Lung (tissue), 12 donors: Measurements from ENCODE around the gene TMEM117. TPM values are rescaled to one million over a fixed set of nuclear protein-coding genes. Genes with fewer than 3 reads are reported as not detected.

ENCODE experiments used
- ATAC-seq: fragments of 200-7000 bp; cut with Tn5 transposase; one replicate; pipeline ENCODE4 v1.9.1; 2020; ENCODE audit warnings: moderate number of reproducible peaks; ENCODE audit not compliant: insufficient read depth, low FRiP score
- DNase-seq, 3 donors: peaks; one replicate each; pipeline ENCODE4 v3.0.0-alpha.2; 2013 to 2017
- H3K27ac ChIP-seq, 2 donors: one replicate each; pipeline ENCODE4 v1.5.1; 2013; ENCODE audit warnings: mild to moderate bottlenecking in 2 of 2, moderate library complexity in 2 of 2, control low read depth in 1 of 2, inconsistent platforms in 1 of 2, low read depth in 1 of 2, low read length in 1 of 2
- H3K27me3 ChIP-seq, 3 donors: one replicate each; pipeline ENCODE4 v1.5.1; 2013; ENCODE audit warnings: low read length in 2 of 3; ENCODE audit not compliant: control insufficient read depth in 3 of 3, insufficient read depth in 3 of 3
- H3K36me3 ChIP-seq, 4 donors: one replicate each; pipeline ENCODE4 v1.5.1; 2013; ENCODE audit warnings: low read length in 4 of 4, mild to moderate bottlenecking in 1 of 4, moderate library complexity in 1 of 4; ENCODE audit not compliant: control insufficient read depth in 4 of 4, insufficient read depth in 4 of 4
- H3K4me1 ChIP-seq, 5 donors: one replicate each; pipeline ENCODE4 v1.5.1; 2013; ENCODE audit warnings: low read length in 5 of 5, mild to moderate bottlenecking in 2 of 5, moderate library complexity in 1 of 5; ENCODE audit not compliant: control insufficient read depth in 5 of 5, insufficient read depth in 5 of 5
- H3K4me3 ChIP-seq: one replicate; pipeline ENCODE4 v1.5.1; 2013; ENCODE audit warnings: mild to moderate bottlenecking, control low read depth, moderate library complexity
- H3K9ac ChIP-seq, 2 donors: one replicate each; pipeline ENCODE4 v1.5.1; 2013; ENCODE audit warnings: low read length in 2 of 2, control low read depth in 1 of 2; ENCODE audit not compliant: insufficient read depth in 1 of 2
- H3K9me3 ChIP-seq, 4 donors: one replicate each; pipeline ENCODE4 v1.5.1; 2013; ENCODE audit warnings: low read length in 3 of 4, mild to moderate bottlenecking in 1 of 4, moderate library complexity in 1 of 4; ENCODE audit not compliant: control insufficient read depth in 4 of 4, insufficient read depth in 3 of 4
- WGBS, 2 donors: extraction: QIAGEN DNeasy Blood & Tissue Kit; methylation state at CpG; one replicate each; pipeline ENCODE4 v1.1.7; 2013; 5-methylcytosine and 5-hydroxymethylcytosine counted together
- polyA plus RNA-seq, 2 donors: library from polyadenylated mRNA; stranded (reverse); fragments of 200-250 nt; gene quantifications; one replicate each; pipeline ENCODE4 v1.2.1, GENCODE V29; 2013
- total RNA-seq, 2 donors: library from RNA; depleted of rRNA in 1 of 2; stranded (reverse); fragments of >200 nt in 1 of 2; gene quantifications; one replicate each; pipeline ENCODE4 v1.2.1, GENCODE V29; 2014 to 2021
- TF ChIP-seq, protein P1 (sequence below): IDR thresholded peaks from 2 replicates; pipeline ENCODE4 v1.5.1; 2012; ENCODE audit warnings: mild to moderate bottlenecking; ENCODE audit errors: control extremely low read depth, extremely low read depth
- donor health status: control.
- donor health status: control.
- donor health status: Bipolar disorder and iron deficiency.
- donor health status: healthy.
- donor health status: DM: yes; HTN: yes; CAD: no.

Gene TMEM117
- total and polyA plus RNA-seq, 4 donors, result 1.2 to 6.1 (median 2.3) TPM

DNA sequence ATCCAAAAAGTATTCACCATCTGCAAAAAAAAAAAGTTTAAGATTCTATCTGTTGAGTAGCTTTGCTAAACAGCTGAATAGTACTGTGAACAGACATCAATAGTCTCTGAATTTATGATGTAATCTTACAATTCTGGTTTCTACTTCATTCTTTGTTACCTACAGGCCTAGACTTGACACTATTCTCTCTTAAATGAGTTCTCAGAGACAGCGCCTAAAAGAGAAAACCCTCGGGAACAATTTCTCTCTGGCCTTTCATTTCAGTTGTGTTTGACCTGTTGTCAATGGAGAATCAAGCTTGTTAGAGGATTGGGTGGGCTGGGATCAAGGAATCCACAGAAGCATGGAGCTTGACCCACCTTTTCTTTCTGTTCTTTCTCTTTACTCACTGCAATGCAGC, 23.8 kb upstream of the TMEM117 start:
- Histone ChIP-seq H3K27ac (no peak overlapping the region), H3K9me3 (no peaks in the 10 kb centered on the region), H3K27me3 (peaks cover 0 to 28% (median 3%) of the 10 kb centered on the region in 3 donors), H3K36me3 (no peaks in the 10 kb centered on the region), H3K4me3 (no peak overlapping the region), H3K4me1 (peaks cover 0 to 3% (median 0%) of the 10 kb centered on the region in 5 donors), H3K9ac (no peak overlapping the region)
- ATAC-seq (no peak), DNase-seq (no peak)
- WGBS, 2 donors, result 90 to 92% methylated on average over 2 of the region's 2 CpGs
- TF ChIP-seq, protein P1, sequence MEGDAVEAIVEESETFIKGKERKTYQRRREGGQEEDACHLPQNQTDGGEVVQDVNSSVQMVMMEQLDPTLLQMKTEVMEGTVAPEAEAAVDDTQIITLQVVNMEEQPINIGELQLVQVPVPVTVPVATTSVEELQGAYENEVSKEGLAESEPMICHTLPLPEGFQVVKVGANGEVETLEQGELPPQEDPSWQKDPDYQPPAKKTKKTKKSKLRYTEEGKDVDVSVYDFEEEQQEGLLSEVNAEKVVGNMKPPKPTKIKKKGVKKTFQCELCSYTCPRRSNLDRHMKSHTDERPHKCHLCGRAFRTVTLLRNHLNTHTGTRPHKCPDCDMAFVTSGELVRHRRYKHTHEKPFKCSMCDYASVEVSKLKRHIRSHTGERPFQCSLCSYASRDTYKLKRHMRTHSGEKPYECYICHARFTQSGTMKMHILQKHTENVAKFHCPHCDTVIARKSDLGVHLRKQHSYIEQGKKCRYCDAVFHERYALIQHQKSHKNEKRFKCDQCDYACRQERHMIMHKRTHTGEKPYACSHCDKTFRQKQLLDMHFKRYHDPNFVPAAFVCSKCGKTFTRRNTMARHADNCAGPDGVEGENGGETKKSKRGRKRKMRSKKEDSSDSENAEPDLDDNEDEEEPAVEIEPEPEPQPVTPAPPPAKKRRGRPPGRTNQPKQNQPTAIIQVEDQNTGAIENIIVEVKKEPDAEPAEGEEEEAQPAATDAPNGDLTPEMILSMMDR, result no peak

GRCh38 chr12:43812926-43813325, 23.0 kb upstream of the TMEM117 start:
- Histone ChIP-seq H3K4me1 (no peaks in the 10 kb centered on the region), H3K4me3 (no peak overlapping the region), H3K27me3 (peaks cover 0 to 28% (median 3%) of the 10 kb centered on the region in 3 donors), H3K9me3 (no peaks in the 10 kb centered on the region), H3K27ac (no peak overlapping the region), H3K9ac (no peak overlapping the region), H3K36me3 (no peaks in the 10 kb centered on the region)
- no peak for ATAC-seq
- WGBS, 2 donors, result 97 to 98% methylated on average over 4 of the region's 4 CpGs
- no peak for DNase-seq
- TF ChIP-seq, protein P1, result no peak

DNA sequence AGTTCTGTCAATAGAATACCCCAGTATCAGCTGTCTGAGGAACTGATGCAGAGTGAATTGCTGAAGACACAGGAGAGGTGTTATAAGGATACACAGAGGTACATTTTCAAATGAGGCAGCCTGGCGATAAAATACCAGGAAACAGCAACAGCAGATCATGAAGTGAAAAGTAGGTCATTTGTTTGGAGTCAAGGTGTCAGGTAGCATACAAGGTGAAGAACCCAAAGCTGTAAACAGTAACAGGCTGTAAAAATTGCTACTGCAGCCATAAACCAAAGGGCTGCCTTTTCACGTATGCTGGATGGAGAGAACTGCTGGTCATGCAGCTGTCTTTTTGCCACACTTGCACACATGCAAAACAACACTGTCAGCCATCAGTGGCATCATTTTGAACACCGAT, 20.5 kb upstream of the TMEM117 start:
- Histone ChIP-seq H3K36me3 (no peaks in the 10 kb centered on the region), H3K27ac (no peak overlapping the region), H3K9me3 (no peaks in the 10 kb centered on the region), H3K4me3 (no peak overlapping the region), H3K9ac (no peak overlapping the region), H3K27me3 (peaks cover 0 to 19% (median 3%) of the 10 kb centered on the region in 3 donors), H3K4me1 (no peaks in the 10 kb centered on the region)
- DNase-seq (no peak), ATAC-seq (no peak)
- TF ChIP-seq, protein P1, result no peak
- WGBS, 2 donors, result 81 to 86% methylated on average over 3 of the region's 3 CpGs

DNA sequence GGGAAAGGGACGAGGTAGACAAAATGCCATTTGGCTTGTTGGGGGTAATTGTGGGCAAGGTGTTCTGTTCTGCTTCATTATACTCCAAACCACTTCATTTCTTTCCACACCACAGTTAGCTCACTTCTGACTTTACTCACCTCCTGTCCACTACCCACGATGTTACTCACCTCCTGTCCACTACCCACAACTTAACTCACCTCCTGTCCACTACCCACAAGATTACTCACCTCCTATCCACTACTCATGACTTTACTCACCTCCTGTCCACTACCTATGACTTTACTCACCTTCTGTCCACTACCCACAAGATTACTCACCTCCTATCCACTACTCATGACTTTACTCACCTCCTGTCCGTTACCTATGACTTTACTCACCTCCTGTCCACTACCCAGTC, 19.7 kb upstream of the TMEM117 start:
- Histone ChIP-seq H3K27me3 (peaks cover 0 to 14% (median 3%) of the 10 kb centered on the region in 3 donors), H3K4me3 (no peak overlapping the region), H3K4me1 (no peaks in the 10 kb centered on the region), H3K27ac (no peak overlapping the region), H3K9ac (no peak overlapping the region), H3K36me3 (no peaks in the 10 kb centered on the region), H3K9me3 (no peaks in the 10 kb centered on the region)
- 83 to 84% methylated on average over 3 of the region's 3 CpGs for WGBS, 2 donors
- TF ChIP-seq, protein P1, result no peak
- DNase-seq (no peak), ATAC-seq (no peak)
